ENCODE data around the gene KLHDC9. TPM values are rescaled to one million over a fixed set of nuclear protein-coding genes. Genes with fewer than 3 reads are reported as not detected.

Gene KLHDC9
- total RNA-seq, 1 donor from 2014 or later, result 3.7 TPM

DNA sequence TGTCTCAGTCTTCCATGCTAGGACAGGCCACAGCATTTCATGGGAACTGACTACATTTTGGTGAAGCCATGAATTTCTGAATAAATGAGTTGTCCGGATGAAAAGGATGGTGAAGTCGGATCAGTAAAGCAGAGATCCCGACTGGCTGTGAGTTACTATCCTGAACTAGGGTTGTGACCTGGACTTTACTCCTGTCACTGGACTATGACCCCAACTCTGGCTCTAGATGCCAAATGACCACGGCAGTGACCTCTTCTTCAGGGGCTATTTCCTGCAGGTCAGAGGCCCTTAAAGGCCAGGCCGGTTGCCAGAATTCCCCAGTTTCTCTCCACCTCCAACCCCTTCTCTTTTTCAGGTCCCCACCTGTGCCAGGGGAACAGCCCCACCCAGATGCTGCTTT lies 7.1 kb upstream of the KLHDC9 start:
- H3K9me3 Mint-ChIP-seq (ENCODE audit: unreplicated experiment), result no peaks in the 10 kb centered on the region
- TF ChIP-seq, protein P1, sequence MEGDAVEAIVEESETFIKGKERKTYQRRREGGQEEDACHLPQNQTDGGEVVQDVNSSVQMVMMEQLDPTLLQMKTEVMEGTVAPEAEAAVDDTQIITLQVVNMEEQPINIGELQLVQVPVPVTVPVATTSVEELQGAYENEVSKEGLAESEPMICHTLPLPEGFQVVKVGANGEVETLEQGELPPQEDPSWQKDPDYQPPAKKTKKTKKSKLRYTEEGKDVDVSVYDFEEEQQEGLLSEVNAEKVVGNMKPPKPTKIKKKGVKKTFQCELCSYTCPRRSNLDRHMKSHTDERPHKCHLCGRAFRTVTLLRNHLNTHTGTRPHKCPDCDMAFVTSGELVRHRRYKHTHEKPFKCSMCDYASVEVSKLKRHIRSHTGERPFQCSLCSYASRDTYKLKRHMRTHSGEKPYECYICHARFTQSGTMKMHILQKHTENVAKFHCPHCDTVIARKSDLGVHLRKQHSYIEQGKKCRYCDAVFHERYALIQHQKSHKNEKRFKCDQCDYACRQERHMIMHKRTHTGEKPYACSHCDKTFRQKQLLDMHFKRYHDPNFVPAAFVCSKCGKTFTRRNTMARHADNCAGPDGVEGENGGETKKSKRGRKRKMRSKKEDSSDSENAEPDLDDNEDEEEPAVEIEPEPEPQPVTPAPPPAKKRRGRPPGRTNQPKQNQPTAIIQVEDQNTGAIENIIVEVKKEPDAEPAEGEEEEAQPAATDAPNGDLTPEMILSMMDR (IDR thresholded peaks at IDR 0.05), result no peak
- H3K27me3 Mint-ChIP-seq (ENCODE audit: unreplicated experiment), result peaks cover 15% of the 10 kb centered on the region
- no peaks in the 10 kb centered on the region for H3K36me3 Mint-ChIP-seq (ENCODE audit: unreplicated experiment)
- H3K27ac Mint-ChIP-seq (ENCODE audit: unreplicated experiment), result no peak overlapping the region
- DNase-seq (ENCODE audit: extremely low spot score, unreplicated experiment), result no peak
- no peaks in the 10 kb centered on the region for H3K4me1 Mint-ChIP-seq (ENCODE audit: unreplicated experiment)
- H3K4me3 Mint-ChIP-seq (ENCODE audit: unreplicated experiment), result no peak overlapping the region

DNA sequence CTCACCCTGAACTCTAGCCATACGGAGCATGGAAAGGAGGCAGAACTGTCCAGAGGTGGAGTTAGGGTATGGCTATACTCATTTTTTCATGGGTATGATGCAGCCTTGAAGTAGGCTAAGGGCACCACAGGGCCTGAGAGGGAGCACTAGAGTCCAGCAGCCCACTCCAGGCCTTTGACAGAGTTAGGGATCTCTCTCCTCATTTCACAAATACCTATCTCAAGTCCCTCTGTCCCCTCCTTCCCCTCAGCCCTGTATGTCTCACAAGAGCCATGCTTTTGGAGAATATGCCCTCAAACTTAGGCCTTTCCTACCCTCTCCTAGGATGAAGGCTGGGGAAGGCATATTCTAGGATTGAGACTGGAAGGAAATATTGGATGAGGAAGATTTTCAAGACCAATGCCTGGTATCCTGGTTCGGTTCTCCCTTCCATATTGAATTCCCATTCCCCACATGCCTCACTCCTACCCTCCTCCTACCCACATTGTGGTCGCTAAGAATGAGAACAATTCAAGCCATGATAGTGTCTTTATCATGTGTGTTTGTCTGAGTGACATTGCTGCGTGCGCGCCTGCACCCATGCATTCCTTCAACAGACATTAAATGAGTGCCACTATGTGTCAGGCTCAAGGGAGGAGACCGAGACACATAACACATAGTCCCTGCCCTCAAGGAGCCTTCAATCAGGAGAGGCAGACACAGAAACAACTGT lies 6.2 kb upstream of the KLHDC9 start:
- Mint-ChIP-seq H3K4me3 (ENCODE audit: unreplicated experiment) (no peak overlapping the region), H3K4me1 (ENCODE audit: unreplicated experiment) (no peaks in the 10 kb centered on the region), H3K27ac (ENCODE audit: unreplicated experiment) (no peak overlapping the region), H3K36me3 (ENCODE audit: unreplicated experiment) (no peaks in the 10 kb centered on the region), H3K9me3 (ENCODE audit: unreplicated experiment) (no peaks in the 10 kb centered on the region), H3K27me3 (ENCODE audit: unreplicated experiment) (peaks cover 18% of the 10 kb centered on the region)
- DNase-seq (ENCODE audit: extremely low spot score, unreplicated experiment), result no peak
- TF ChIP-seq, protein P1 (IDR thresholded peaks at IDR 0.05), result no peak

DNA sequence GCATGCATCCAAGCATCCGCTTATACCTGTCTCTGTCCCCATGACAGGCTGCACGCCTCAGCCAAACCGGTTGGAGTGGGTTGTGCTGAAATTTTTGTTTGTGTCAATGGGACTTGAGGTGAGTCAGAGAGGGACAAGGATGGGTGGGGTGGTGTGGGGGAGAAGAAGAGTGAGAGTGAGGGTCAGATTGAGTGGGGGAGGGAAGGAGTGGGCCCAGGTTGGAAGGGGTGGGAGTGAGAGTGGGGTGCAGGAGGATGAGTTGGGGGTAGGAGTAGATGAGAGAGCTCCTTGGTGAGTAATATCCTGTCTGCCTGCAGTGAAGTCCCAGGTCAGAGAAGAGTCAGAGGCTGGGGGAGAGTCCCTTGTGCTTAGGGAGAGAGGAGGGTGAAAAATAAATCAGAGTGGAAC lies 5.5 kb upstream of the KLHDC9 start:
- H3K36me3 Mint-ChIP-seq (ENCODE audit: unreplicated experiment), result no peaks in the 10 kb centered on the region
- H3K27me3 Mint-ChIP-seq (ENCODE audit: unreplicated experiment), result peaks cover 18% of the 10 kb centered on the region
- TF ChIP-seq, protein P1 (IDR thresholded peaks at IDR 0.05), result no peak
- no peaks in the 10 kb centered on the region for H3K9me3 Mint-ChIP-seq (ENCODE audit: unreplicated experiment)
- no peak for DNase-seq (ENCODE audit: extremely low spot score, unreplicated experiment)
- peaks cover under 1% of the 10 kb centered on the region for H3K4me1 Mint-ChIP-seq (ENCODE audit: unreplicated experiment)
- no peak overlapping the region for H3K4me3 Mint-ChIP-seq (ENCODE audit: unreplicated experiment)
- no peak overlapping the region for H3K27ac Mint-ChIP-seq (ENCODE audit: unreplicated experiment)

DNA sequence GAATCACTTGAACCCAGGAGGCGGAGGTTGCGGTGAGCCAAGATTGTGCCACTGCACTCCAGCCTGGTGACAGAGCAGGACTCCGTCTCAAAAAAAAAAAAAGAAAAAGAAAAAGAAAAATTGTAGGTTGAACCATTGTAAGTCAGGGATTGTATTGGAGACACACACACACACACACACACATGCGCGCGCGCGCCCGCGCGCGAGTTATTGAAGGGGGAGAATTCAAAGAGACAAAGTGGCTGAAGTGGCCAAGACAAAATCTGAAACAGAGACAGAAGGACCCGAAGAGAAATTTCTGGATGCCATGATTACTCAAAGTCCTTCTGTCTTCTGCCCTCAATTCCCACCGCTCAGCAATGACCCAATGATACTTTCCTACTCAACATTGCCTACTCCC lies 3.7 kb upstream of the KLHDC9 start:
- DNase-seq (ENCODE audit: extremely low spot score, unreplicated experiment), result no peak
- no peak overlapping the region for H3K4me3 Mint-ChIP-seq (ENCODE audit: unreplicated experiment)
- no peaks in the 10 kb centered on the region for H3K36me3 Mint-ChIP-seq (ENCODE audit: unreplicated experiment)
- no peak overlapping the region for H3K27ac Mint-ChIP-seq (ENCODE audit: unreplicated experiment)
- H3K9me3 Mint-ChIP-seq (ENCODE audit: unreplicated experiment), result no peaks in the 10 kb centered on the region
- peaks cover 18% of the 10 kb centered on the region for H3K27me3 Mint-ChIP-seq (ENCODE audit: unreplicated experiment)
- peaks cover 11% of the 10 kb centered on the region for H3K4me1 Mint-ChIP-seq (ENCODE audit: unreplicated experiment)
- TF ChIP-seq, protein P1 (IDR thresholded peaks at IDR 0.05), result no peak

DNA sequence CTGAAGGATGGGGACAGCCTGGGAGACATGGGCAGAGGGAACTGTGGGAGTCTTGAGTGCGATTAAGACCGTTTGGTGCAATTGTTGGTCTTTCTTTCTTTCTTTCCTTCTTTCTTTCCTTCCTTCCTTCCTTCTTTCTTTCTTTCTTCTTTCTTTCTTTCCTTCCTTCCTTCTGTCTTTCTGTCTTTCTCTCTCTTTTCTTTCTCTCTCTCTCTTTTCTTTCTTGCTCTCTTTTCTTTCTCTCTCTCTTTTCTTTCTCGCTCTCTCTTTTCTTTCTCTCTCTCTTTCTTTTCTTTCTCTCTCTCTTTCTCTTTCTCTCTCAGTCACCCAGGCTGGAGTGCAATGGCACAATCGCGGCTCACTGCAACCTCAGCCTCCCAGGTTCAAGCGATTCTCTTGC lies 2.9 kb upstream of the KLHDC9 start:
- H3K27me3 Mint-ChIP-seq (ENCODE audit: unreplicated experiment), result peaks cover 18% of the 10 kb centered on the region
- no peak overlapping the region for H3K4me3 Mint-ChIP-seq (ENCODE audit: unreplicated experiment)
- no peak for DNase-seq (ENCODE audit: extremely low spot score, unreplicated experiment)
- no peaks in the 10 kb centered on the region for H3K9me3 Mint-ChIP-seq (ENCODE audit: unreplicated experiment)
- peaks cover 11% of the 10 kb centered on the region for H3K4me1 Mint-ChIP-seq (ENCODE audit: unreplicated experiment)
- H3K36me3 Mint-ChIP-seq (ENCODE audit: unreplicated experiment), result no peaks in the 10 kb centered on the region
- TF ChIP-seq, protein P1 (IDR thresholded peaks at IDR 0.05), result no peak
- no peak overlapping the region for H3K27ac Mint-ChIP-seq (ENCODE audit: unreplicated experiment)

All from osteocyte (in vitro differentiated cells).